WTC11 (cell line): ENCODE data around the gene DHX57.

ENCODE experiments used
- CREB1 ChIP-seq: sonication (generic); formaldehyde crosslinking; IDR thresholded peaks from 2 replicates; pipeline ENCODE4 v1.8.0; 2023; ENCODE audit warnings: mild to moderate bottlenecking, missing genetic modification reagents
- JAZF1 ChIP-seq: fragments of 250-450 bp; sonication (Bioruptor Pico); IDR thresholded peaks from 2 replicates; pipeline ENCODE4 v1.9.0; 2021; ENCODE audit warnings: moderate library complexity, mild to moderate bottlenecking, inconsistent platforms
- TCF7 ChIP-seq: sonication (generic); formaldehyde crosslinking; IDR thresholded peaks from 2 replicates; pipeline ENCODE4 v1.8.0; 2022; ENCODE audit warnings: mild to moderate bottlenecking, low read depth, missing genetic modification reagents, moderate library complexity
- TEAD1 ChIP-seq: sonication (generic); formaldehyde crosslinking; IDR thresholded peaks from 2 replicates; pipeline ENCODE4 v1.8.0; 2022; ENCODE audit warnings: mild to moderate bottlenecking, missing genetic modification reagents
- ZBTB21 ChIP-seq: sonication (generic); formaldehyde crosslinking; IDR thresholded peaks from 2 replicates; pipeline ENCODE4 v1.8.1; 2023; ENCODE audit warnings: mild to moderate bottlenecking, missing genetic modification reagents, borderline replicate concordance
- ZNF416 ChIP-seq: fragments of 250-450 bp; sonication (Bioruptor Pico); IDR thresholded peaks from 2 replicates; pipeline ENCODE4 v1.9.0; 2021; ENCODE audit warnings: mild to moderate bottlenecking, inconsistent platforms
- TF ChIP-seq, protein P1 (sequence below): fragments of 200-600 bp; IDR thresholded peaks from 2 replicates; pipeline ENCODE4 v1.8.0; 2022; ENCODE audit warnings: antibody characterized with exemption

DNA sequence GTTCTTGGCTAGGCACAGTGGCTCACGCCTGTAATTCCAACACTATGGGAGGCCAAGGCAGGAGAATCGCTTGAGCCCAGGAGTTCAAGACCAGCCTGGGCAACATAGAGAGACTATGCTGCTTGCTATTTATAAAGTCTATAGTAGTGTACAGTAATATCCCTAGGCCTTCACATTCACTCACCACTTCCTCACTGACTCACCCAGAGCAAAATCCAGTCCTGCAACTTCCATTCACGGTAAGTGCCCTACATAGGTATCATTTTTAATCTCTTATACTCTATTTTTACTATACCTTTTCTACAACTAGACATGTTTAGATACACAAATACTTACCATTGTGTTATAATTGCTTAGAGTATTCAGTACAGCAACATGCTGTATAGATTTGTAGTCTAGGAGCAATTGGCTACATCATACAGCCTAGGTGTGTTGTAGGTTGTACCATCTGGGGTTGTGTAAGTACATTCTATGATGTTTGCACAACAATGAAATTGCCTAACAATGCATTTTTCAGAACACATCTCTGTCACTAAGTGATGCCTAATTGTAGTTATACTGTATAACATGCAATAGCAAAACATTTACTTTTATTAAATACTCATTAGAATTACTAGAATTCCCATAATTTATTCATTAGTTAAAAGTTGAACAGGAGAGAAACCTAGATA lies 8.8 kb downstream of the DHX57 start:
- TF ChIP-seq CREB1 (CRISPR knock-in tag) (no peak), TEAD1 (CRISPR knock-in tag) (no peak), JAZF1 (no peak), ZBTB21 (CRISPR knock-in tag) (no peak), TCF7 (CRISPR knock-in tag) (no peak), ZNF416 (CRISPR knock-in tag) (no peak)
- TF ChIP-seq, protein P1, sequence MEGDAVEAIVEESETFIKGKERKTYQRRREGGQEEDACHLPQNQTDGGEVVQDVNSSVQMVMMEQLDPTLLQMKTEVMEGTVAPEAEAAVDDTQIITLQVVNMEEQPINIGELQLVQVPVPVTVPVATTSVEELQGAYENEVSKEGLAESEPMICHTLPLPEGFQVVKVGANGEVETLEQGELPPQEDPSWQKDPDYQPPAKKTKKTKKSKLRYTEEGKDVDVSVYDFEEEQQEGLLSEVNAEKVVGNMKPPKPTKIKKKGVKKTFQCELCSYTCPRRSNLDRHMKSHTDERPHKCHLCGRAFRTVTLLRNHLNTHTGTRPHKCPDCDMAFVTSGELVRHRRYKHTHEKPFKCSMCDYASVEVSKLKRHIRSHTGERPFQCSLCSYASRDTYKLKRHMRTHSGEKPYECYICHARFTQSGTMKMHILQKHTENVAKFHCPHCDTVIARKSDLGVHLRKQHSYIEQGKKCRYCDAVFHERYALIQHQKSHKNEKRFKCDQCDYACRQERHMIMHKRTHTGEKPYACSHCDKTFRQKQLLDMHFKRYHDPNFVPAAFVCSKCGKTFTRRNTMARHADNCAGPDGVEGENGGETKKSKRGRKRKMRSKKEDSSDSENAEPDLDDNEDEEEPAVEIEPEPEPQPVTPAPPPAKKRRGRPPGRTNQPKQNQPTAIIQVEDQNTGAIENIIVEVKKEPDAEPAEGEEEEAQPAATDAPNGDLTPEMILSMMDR: no peak
